ENCODE data around the gene IER5L.
"Not testable (repeated sequence)": the region's sequence is repeated elsewhere in the genome, so short reads cannot be mapped to it uniquely, and the experiment has no call there.

The IER5L gene

GRCh38 chr9:129178568-129179382 is 714 bp upstream of the IER5L start:
- no peak for DNase-seq

DNA sequence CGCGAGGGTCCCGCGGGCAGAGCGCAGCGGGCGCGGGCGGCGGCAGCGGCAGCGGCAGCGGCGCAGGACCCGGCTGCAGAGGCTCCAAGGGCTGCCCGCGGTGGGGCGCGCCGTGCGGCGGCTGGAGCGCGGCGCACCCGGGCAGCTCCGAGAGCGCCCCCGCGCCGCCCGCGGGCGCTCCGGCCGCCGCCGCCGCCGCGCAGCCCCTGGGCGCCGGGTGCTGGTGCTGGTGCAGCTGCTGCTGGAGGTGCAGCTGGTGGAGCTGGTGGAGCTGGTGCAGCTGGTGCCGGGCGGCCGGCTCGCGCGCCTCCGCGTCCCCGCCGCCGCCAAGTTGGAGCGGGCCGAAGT is 644 bp downstream of the IER5L start:
- no peak for DNase-seq

- no peak for DNase-seq
These were observed 1.2 kb downstream of the IER5L start for GRCh38 chr9:129176701-129177442.

DNA sequence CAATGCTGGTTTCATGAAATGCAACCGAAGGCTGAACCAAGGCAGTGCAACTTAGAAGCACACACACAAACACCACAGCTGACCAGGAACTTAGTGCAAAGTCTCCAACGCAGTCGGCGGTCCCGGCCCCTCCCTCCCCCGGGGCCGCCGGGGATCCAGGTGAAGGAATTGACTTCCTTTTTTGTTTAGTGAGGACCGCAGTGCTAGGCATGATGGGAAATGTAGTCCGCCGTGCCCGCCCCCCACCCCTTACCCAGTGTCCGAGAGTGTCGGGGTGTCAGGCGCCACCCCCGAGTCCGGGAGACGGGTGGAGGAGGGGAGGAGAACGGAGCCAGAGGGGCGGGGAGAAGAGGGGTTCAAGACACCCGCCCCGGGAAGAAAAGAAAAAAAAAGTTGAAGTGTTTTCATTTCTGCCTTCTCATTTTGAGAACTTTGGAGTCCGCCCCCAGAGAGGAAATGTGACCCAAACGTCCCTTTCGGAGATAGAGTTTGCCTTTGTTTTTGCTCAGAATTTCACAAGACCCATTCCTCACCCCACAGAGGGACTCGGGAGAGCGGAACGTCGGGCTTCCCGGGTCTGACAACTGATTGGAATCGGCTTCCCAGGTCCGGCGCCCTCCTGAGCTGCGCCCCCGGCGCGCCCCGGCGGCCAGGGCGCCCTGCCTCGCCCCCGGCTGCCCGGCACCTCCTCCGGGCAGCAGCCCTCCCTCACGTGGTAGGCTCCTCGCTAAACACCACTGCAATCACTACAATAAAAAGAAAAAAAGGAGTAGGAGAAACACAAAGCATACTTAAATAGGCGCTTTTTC is 2.0 kb downstream of the IER5L start:
- no peak for DNase-seq

DNA sequence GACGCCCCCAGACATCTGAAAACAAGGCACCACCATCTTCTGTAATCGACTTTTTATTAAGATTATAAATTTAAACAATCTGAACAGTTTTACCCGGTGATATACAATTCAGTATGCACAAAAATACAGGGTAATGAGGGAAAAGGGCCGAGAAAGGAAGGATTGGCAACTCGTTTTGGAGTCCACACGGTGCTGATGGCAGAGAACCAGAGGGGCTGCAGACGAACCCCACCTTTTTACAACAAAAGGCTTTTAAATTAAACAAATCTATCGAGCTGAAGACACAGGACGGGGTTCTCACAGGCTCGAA is 2.6 kb downstream of the IER5L start:
- no peak for DNase-seq

DNA sequence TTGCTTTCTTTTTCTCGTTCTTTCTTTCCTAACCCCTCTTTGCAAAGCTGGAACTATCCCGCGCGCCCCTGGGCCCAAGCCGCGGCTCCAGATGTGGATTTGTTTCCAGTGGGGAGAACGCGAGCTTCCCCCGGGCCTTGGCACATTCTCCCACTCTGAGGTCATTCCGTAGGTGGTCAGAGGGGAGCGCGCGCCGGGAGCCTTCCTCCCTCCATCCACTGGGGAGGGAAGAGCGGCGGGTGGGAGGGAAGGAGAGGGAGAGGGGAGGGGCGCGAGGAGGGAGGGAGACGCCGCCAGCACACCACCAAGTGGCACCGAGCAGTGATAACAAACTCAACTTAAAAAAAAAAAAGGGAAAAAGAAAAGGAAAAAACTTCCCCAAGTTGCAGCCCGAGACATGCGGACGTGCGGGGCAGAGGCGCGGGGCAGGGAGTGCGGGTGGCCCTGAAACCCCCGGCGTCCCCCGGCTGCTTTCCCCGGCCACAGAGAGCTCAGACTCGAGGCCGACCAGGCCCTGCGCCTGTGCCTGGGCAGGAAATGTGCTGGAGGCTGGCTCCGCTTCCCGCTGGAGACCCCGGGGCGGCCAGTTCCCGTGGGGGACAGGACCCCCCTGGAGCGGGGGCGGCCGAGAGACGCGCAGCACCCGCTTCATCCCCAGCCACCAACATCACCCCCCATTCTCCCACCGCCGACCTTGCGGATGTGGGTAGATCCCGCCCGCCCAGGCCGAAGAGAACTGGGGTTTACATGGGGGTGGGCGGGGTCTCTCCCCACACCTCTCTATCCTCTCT is 3.1 kb downstream of the IER5L start:
- DNase-seq = no peak

- DNase-seq = peak; percentile 17
These were observed 3.8 kb downstream of the IER5L start for GRCh38 chr9:129174102-129174723.

- no peak for DNase-seq
These were observed 4.6 kb downstream of the IER5L start for GRCh38 chr9:129173296-129174101.

GRCh38 chr9:129172816-129173215 is 5.2 kb downstream of the IER5L start:
- DNase-seq = no peak

DNA sequence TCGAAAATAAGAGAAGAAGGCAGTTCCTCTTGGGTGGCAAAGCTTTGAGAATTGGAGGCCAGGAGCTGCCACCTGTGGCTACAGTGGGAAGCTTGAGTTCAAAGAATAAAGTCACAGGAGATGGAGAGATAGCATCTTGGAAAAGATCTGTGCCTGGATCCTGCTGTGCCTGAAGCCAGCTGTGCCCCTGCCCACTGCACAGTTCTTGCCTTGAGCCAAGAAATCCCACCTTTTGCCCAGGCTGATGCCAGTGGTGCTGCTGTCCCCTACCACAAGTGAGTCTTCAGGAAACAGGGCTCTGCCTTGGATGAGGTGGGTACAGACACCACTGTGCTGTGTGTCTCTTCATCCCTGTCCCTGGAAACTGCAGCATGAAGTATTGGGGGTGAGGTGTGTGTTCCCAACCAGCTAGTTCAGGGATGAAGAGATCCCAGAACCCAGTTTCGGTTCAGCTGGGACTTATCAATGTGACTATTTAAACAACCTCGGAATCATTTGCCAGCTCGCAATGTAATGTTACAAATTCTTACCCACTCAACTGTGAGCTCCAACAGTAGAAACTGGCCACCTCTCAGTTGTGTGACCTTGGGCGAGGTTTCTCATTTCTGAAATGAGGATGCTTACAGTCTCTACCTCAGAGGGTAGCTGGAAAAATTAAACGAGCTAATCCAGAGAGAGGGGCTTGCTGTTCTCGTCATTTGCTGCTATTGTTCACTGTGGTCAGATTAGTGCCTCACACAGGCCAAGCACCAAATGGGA is 5.9 kb downstream of the IER5L start:
- DNase-seq = no peak

GRCh38 chr9:129170229-129170628 is 7.8 kb downstream of the IER5L start:
- no peak for DNase-seq

GRCh38 chr9:129166623-129167557 is 11.2 kb downstream of the IER5L start:
- no peak for DNase-seq

GRCh38 chr9:129165198-129165597 is 12.9 kb downstream of the IER5L start:
- no peak for DNase-seq

GRCh38 chr9:129164246-129164930 is 13.7 kb downstream of the IER5L start:
- DNase-seq = no peak

GRCh38 chr9:129163753-129164152 is 14.3 kb downstream of the IER5L start:
- no peak for DNase-seq

- DNase-seq = not testable (repeated sequence)
These were observed 14.8 kb downstream of the IER5L start for GRCh38 chr9:129163198-129163670.

- no peak for DNase-seq
These were observed 15.4 kb downstream of the IER5L start for GRCh38 chr9:129162497-129163197.

- DNase-seq = no peak
These were observed 16.6 kb downstream of the IER5L start for GRCh38 chr9:129161534-129161837.

Measured in NCI-H524 treated with DMSO at 0.1 percent for 48 hours (cell line).